Right hindlimb (tissue), 1 donor: ENCODE measurements around the gene REL.
"Not testable (repeated sequence)": the region's sequence is repeated elsewhere in the genome, so short reads cannot be mapped to it uniquely, and the experiment has no call there.

ENCODE experiments used
- DNase-seq: peaks from one replicate; pipeline ENCODE4 v3.0.0-alpha.2; 2018

REL gene

GRCh38 chr2:60926741-60927552 lies 45.6 kb downstream of the REL start:
- DNase-seq = no peak

DNA sequence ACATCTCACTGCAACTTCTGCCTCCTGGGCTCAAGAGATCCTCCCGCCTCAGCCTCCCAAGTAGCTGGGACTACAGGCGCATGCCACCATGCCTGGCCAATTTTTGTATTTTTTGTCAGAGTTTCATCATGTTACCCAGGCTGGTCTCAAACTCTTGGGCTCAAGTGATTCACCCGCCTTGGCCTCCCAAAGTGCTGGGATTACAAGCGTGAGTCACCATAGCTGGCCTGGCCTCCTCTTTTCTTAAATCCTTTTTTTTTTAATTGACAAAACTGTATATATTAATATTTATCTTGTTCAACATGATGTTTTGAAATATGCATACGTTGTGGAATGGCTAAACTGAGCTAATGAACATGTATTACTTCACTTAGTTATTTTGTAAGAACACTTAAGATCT lies 50.7 kb downstream of the REL start:
- not testable (repeated sequence) for DNase-seq

GRCh38 chr2:60932954-60933353 lies 51.6 kb downstream of the REL start:
- DNase-seq = no peak

GRCh38 chr2:60934165-60934722 lies 52.9 kb downstream of the REL start:
- DNase-seq = no peak

GRCh38 chr2:60936757-60937156 lies 55.4 kb downstream of the REL start:
- no peak for DNase-seq

- no peak for DNase-seq
Observed at GRCh38 chr2:60938301-60938700, 56.9 kb downstream of the REL start.

- no peak for DNase-seq
Observed at GRCh38 chr2:60939622-60940021, 58.2 kb downstream of the REL start.

- no peak for DNase-seq
Observed at GRCh38 chr2:60945341-60945740, 64.0 kb downstream of the REL start.

DNA sequence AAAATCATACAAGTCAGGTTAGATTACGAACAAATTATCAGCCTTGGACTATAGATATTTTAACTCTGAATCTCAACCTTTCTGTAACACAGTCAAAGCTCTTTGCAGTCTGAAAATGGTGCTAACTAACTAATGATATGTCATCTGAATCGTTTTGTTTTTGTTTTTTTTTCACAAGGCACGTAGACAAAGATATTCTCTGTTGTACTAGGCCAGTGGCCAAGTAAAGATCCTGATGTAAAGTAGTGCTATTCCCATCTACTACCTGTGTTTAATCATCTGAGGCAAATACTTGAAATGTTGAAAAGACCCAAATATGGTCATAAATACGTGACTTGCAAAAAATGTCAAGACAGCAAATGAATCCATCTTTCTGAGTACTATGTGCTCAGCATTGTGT lies 65.7 kb downstream of the REL start:
- no peak for DNase-seq

GRCh38 chr2:60948161-60948560 lies 66.8 kb downstream of the REL start:
- no peak for DNase-seq

DNA sequence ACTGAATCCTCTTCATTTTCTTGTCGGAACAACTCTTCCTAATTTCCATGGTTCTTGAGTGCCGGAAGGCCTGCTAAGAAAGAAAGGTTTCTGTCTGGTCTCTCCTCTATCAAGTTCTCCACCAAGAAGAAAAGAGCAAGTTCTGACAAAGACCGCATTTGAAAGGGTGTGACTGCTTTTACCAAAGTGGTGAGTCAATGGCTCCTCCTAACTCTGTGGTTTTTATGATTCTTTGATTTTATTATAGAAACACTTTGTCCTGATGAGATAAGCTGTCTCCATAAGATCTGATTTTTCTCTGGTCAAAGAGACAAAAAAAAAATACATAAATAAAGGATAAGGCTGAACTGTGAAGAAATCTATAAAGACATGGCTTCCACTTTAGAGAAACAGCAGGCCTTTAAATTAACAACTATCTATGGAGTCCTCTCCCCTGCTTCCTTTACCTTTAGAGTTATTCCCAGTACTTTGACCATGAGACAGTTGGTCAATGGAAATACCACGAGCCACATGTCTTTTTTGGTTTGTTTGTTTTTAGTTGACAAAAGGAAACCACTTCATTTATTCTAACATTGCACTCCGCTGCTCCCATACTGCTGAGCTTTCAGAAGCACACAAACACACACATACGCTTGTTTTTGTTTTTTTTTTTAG lies 67.7 kb downstream of the REL start:
- DNase-seq = no peak

DNA sequence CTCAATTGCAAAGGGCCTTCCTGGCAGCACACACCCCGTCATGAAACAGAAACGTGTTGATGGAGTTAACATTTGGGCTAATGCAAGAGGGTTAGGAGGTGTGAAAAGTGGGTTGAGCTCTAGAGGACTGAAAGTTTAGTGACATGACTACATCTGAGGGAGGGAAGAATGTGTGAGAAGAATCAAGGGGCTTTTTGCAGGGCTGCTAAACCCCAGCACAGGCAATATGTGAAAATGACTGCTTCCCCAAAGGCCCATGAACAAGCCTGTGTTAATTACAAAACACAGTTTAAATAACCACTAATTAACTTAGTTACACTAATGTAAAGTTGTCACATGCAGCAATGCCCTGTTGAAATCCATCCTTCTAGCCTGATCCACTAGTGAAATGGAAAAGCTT lies 72.8 kb downstream of the REL start:
- DNase-seq = no peak

DNA sequence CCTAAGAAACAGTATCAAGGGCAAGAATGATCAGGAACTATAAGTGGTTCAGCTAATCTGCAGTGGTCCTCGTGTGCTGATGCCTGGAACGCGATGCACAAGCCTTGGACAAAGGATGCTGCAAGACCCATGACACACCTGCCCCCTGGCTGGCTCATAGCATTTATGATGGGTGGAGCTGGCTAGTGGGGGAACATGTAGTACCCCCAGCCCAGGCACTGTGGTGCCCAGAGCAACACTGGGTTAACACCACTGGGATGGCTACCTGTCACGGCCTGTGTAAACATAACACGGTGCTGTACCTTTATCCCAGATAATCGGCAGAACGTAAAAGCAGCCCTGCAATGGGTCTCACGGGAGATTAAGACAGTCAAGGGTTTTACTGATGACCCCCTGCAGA lies 75.8 kb downstream of the REL start:
- no peak for DNase-seq

- DNase-seq = no peak
Observed at GRCh38 chr2:60957643-60958042, 76.3 kb downstream of the REL start.

DNA sequence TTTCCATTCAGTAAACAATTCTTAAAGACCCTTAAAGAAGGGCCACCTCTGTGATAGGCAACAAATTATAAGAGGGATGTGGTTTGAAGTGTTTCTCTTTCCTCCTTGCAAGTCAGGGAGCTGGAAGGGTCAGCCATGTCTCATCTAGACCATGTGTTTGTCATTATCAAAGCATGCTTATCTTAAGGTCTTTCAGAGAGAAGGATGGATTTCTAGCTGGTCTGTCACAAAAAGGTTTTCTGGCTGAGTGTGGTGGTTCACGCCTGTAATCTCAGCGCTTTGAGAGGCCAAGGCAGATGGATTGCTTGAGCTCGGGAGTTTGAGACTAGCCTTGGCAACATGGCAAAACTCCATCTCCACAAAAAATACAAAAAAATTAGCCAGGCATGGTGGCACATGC lies 77.0 kb downstream of the REL start:
- no peak for DNase-seq

GRCh38 chr2:60958800-60959199 lies 77.4 kb downstream of the REL start:
- no peak for DNase-seq

GRCh38 chr2:60959501-60959900 lies 78.1 kb downstream of the REL start:
- no peak for DNase-seq

- no peak for DNase-seq
Observed at GRCh38 chr2:60960706-60961105, 79.3 kb downstream of the REL start.

GRCh38 chr2:60961457-60961856 lies 80.1 kb downstream of the REL start:
- DNase-seq = no peak

DNA sequence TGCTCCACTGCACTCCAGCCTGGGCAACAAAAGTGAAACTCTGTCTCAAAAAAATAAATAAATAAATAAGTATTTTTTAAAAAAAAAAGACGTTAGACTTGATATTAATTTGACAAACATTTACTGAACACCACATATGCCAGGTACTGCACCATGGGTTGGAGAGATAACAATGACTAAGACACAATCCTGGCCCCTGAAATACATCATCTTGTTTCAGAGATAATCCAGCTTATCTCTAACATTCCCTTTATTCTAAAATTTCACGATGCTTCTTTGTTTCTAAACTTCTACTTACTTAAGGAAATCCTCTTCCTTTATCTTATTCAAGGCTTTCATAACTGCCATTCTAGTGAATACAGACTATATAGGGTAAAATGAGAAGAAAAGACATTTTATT lies 81.2 kb downstream of the REL start:
- no peak for DNase-seq

GRCh38 chr2:60963190-60963589 lies 81.8 kb downstream of the REL start:
- DNase-seq = no peak

- no peak for DNase-seq
Observed at GRCh38 chr2:60964651-60965498, 83.5 kb downstream of the REL start.

DNA sequence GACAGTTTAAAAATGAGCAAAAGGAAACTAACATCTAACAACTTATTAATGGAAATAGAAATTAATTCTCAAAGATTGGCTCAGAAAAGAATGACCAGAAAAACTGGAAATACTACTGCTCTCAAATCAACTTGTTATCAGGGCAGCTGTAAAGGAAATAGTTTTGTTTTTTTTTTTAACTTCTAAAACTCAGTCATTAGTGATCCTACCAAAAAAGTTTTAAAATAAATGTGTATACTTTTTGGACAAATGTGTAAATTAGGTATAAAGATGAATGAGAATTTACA lies 84.1 kb downstream of the REL start:
- DNase-seq = no peak
